Measurements from ENCODE around the gene XDH. TPM values are rescaled to one million over a fixed set of nuclear protein-coding genes. Genes with fewer than 3 reads are reported as not detected.

The XDH gene
- total RNA-seq, 3 donors from 2014 or later: not detected

DNA sequence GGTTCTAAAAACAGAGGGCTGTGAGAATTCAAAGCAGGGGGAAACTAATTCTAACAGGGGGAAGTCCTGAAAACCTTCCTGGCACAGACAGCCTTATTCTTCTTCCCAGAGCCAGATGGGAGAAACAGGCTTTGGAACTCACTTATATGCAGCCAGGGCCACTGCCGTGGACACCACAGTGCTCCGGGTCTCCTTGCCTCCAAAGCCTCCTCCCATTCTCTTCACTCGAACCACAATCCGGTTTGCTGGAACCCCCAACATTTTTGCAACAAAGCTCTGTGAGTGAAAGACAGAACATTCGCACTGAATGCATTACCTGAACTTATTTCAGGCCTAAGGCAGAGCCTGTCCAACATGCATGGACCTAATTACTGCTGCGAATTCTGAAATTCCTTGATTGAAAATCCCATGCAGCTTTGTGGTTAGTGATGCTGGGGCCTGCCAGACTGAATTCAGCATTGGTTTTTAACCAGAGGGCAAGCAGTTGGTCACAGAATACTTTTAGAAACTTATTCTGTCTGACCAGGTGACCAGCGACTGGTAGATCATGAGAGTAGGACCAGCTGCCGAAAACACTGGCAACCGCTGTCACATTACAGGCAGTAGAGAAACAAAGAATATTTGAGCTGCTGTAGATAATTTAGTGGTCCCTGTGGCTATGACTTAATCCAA is 48.6 kb downstream of the XDH start:
- no peak overlapping the region for H3K4me3 Mint-ChIP-seq
- no peaks in the 10 kb centered on the region for H3K27me3 Mint-ChIP-seq (ENCODE audit: low read depth)
- H3K4me1 Mint-ChIP-seq (ENCODE audit: low read depth): no peaks in the 10 kb centered on the region
- no peak for DNase-seq
- no peaks in the 10 kb centered on the region for H3K9me3 Mint-ChIP-seq
- ATAC-seq: no peak
- H3K36me3 Mint-ChIP-seq (ENCODE audit: insufficient read depth): no peaks in the 10 kb centered on the region

DNA sequence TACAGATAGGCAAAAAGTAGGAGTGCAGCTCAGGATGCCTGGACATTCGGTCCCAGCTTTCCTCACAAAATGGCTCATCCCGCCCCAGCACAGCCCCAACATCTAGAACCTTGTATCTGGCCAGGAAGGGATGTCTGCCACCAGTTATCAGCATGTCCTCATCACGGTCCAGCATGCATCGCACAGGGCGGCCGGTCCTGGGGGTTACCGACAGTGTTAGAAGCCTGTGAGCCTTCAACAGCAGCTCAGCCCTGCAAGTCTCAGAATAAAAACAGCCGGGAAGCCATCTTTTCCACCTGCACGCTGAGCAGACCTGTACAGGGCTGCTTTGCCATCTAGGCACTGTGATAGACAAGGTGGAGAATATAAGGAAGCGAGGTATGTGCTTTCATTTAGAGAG is 49.2 kb downstream of the XDH start:
- DNase-seq (no peak), ATAC-seq (no peak)
- Mint-ChIP-seq H3K9me3 (no peaks in the 10 kb centered on the region), H3K36me3 (ENCODE audit: insufficient read depth) (no peaks in the 10 kb centered on the region), H3K4me3 (no peak overlapping the region), H3K4me1 (ENCODE audit: low read depth) (no peaks in the 10 kb centered on the region), H3K27me3 (ENCODE audit: low read depth) (no peaks in the 10 kb centered on the region)

DNA sequence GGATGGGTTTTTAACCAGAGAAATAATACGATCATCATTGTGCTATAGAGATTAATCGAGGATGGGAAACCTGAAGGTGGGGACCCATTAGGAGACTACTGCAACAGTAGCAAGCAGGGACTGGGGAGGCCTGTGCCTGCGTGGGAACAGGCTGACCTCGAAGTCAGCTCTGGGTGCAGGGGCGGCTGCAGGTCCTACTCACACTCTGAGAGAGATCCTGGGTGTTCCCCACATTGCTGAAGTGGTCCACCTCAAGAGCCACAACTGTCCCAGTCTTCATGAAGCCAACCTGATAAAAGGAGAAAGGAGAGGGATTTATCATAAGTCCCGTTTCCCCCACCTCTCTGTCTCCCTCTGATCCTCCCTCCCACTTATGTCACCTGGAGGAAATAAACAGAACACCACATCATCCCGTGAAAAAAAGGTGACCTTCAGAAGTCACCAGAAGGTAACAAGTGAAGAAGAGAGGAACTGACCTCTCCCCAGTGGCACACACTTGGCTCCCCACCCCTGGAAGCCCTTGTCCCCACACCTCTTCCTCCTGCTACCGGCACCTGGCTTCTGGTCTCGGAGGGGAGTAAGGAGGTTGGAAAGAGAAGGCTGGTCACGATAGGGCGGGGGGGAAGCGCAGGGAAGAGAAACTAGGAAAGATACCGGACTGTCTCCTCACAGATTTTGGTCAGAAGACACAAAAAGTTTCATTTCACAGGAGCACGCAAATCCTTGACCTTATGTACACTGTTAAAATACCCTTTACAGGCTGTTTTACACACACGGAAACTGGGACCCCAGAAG is 50.4 kb downstream of the XDH start:
- no peaks in the 10 kb centered on the region for H3K4me1 Mint-ChIP-seq (ENCODE audit: low read depth)
- H3K36me3 Mint-ChIP-seq (ENCODE audit: insufficient read depth): no peaks in the 10 kb centered on the region
- no peaks in the 10 kb centered on the region for H3K9me3 Mint-ChIP-seq

DNA sequence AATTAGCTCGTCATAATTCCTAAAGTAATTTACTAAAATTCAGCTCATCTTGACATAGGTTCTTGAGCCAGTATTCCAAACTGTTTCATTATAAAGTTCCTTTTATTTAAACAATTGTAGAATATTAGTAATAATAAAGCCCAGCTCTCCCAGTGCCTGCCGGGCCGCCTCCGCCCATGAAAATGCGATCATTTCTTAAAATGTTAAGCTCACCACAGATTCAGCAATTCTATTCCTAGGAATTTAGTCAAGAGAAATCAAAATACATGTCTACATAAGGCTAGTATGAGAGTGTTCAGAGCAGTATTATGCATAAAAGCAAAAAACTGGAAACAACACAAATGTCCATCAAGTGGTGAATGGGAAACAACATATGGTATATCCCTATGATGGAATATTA is 52.0 kb downstream of the XDH start:
- Mint-ChIP-seq H3K4me1 (ENCODE audit: low read depth) (no peaks in the 10 kb centered on the region), H3K36me3 (ENCODE audit: insufficient read depth) (no peaks in the 10 kb centered on the region), H3K4me3 (no peak overlapping the region), H3K9me3 (no peaks in the 10 kb centered on the region), H3K27me3 (ENCODE audit: low read depth) (no peaks in the 10 kb centered on the region)
- DNase-seq (no peak), ATAC-seq (no peak)

More for the DNA sequence above, 50.4 kb downstream of the XDH start:
- DNase-seq (no peak), ATAC-seq (no peak)
- Mint-ChIP-seq H3K4me3 (no peak overlapping the region), H3K27me3 (ENCODE audit: low read depth) (no peaks in the 10 kb centered on the region)

DNA sequence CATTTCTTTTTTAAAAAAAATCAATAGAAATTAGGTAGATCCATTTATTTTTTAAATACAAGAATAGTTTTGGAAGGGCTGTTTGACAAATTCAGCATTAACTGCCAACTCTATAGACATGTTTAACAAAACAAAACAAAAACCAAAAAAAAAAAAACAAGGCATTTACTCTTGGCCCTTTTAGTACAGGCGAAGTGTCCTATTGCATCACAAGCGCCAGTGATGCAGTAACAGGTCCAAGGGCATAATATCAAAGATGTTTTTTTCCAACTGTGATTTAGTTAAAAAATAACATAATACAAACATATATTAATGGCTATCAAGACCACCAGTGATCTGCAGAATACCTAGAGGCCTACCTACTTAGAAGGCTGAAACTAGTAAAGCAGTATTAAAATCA is 55.3 kb downstream of the XDH start:
- ATAC-seq (no peak), DNase-seq (no peak)
- Mint-ChIP-seq H3K27me3 (ENCODE audit: low read depth) (peaks cover 16% of the 10 kb centered on the region), H3K4me3 (no peak overlapping the region), H3K4me1 (ENCODE audit: low read depth) (no peaks in the 10 kb centered on the region), H3K36me3 (ENCODE audit: insufficient read depth) (no peaks in the 10 kb centered on the region), H3K9me3 (no peaks in the 10 kb centered on the region)

DNA sequence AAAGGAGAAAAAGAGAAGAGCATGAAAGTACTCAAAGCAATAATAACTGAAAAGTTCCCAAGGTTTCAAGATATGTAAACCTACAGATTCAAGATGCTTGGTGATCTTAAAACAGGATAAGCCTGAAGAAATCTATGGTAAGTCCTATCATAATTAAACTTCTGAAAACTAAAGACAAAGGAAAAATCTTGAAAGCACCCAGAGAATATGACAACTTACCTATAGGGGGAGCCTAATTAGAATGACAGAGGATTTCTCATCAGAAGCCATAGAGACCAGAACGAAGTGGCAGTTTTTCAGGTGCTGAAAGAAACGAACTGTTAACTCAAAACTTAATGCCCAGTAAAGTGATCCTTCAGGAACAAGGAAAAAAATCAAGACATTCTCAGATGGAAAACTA is 59.7 kb downstream of the XDH start:
- ATAC-seq: no peak
- no peak for DNase-seq
- Mint-ChIP-seq H3K4me1 (ENCODE audit: low read depth) (no peaks in the 10 kb centered on the region), H3K9me3 (no peaks in the 10 kb centered on the region), H3K4me3 (no peak overlapping the region), H3K36me3 (ENCODE audit: insufficient read depth) (no peaks in the 10 kb centered on the region), H3K27me3 (ENCODE audit: low read depth) (peaks cover 34% of the 10 kb centered on the region)

DNA sequence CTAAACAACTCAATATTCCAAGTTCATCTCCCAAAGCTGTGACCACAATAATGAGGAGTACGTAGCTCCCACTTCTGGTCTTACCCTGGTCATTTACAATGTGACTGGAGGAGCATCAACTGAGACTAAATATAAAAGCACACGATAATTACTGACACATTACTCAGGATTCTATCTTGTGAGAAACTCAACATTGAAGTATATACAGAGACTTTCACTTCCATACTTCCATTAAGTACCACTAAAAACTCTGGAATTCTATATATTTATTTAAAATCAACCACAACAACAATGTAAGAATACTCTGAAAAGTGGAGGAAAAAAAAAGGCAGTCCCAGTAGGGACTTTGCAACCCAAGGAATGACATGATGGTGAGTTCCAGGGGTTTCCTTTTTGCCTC is 61.4 kb downstream of the XDH start:
- no peaks in the 10 kb centered on the region for H3K36me3 Mint-ChIP-seq (ENCODE audit: insufficient read depth)
- H3K4me1 Mint-ChIP-seq (ENCODE audit: low read depth): no peaks in the 10 kb centered on the region
- ATAC-seq (no peak), DNase-seq (no peak)
- no peaks in the 10 kb centered on the region for H3K9me3 Mint-ChIP-seq
- H3K27me3 Mint-ChIP-seq (ENCODE audit: low read depth): peaks cover 34% of the 10 kb centered on the region
- H3K4me3 Mint-ChIP-seq: no peak overlapping the region

DNA sequence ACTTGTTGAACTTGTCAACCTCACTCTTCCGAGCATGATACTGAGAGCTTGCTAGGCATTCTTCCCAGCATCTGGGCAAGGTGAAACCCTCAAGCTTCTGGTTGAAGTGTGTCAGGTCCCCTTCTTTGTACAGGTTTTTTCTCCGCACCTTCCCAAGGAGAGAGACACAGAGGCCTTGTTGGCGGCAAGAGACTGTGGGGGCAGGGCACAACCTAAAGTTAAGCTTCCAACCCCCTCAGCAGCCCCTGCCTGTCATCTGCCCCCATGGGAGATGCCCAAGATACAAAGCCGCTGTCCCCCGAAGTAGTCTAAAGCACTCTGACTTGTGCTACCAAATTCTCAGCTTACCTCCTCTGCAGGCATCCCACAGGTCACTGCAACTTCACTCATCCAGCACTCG is 64.9 kb downstream of the XDH start:
- Mint-ChIP-seq H3K4me3 (no peak overlapping the region), H3K9me3 (no peaks in the 10 kb centered on the region), H3K36me3 (ENCODE audit: insufficient read depth) (no peaks in the 10 kb centered on the region), H3K27me3 (ENCODE audit: low read depth) (peaks cover 29% of the 10 kb centered on the region), H3K4me1 (ENCODE audit: low read depth) (no peaks in the 10 kb centered on the region)
- DNase-seq (no peak), ATAC-seq (no peak)

DNA sequence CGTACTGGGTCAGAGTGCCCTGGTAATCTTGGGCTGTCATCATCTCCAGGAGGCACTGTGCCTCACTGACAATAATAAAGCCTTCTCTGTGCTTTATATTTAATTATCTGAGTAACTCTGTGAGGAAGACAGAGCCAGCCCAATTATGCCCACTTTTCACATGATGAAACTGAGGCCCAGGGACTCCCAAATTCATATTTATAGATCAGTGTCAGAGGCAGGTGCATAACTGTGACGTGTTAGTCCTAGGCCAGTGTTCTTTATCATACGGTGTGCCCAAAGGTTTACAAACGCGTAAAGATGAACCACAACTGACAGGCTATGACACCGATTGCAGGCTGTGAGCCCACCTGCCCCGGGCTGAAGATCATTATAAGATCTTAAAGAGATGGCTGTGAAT is 65.4 kb downstream of the XDH start:
- DNase-seq: no peak
- H3K4me3 Mint-ChIP-seq: no peak overlapping the region
- no peaks in the 10 kb centered on the region for H3K9me3 Mint-ChIP-seq
- H3K36me3 Mint-ChIP-seq (ENCODE audit: insufficient read depth): no peaks in the 10 kb centered on the region
- no peak for ATAC-seq
- no peaks in the 10 kb centered on the region for H3K4me1 Mint-ChIP-seq (ENCODE audit: low read depth)
- peaks cover 25% of the 10 kb centered on the region for H3K27me3 Mint-ChIP-seq (ENCODE audit: low read depth)

DNA sequence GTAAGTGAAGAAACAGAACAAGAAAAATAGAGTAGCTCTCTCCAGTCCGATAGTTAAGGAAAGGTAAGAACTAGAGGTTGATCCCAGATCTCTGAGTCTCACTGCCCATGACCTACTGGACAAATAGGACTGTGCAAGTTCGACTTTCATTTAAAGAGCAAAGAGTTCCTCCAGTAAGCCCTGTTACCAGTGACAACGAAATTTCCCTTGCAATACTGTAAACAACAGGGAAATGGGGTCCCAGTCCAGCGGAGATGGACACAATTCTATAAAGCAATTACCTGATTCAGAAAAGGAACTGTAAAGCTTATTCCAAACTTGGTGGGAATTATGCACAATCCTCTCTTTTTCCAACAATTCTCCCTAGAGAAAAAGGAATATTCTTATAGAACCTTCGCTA is 65.9 kb downstream of the XDH start:
- Mint-ChIP-seq H3K4me1 (ENCODE audit: low read depth) (no peaks in the 10 kb centered on the region), H3K9me3 (no peaks in the 10 kb centered on the region), H3K36me3 (ENCODE audit: insufficient read depth) (no peaks in the 10 kb centered on the region), H3K4me3 (no peak overlapping the region), H3K27me3 (ENCODE audit: low read depth) (peaks cover 21% of the 10 kb centered on the region)
- DNase-seq (no peak), ATAC-seq (no peak)

DNA sequence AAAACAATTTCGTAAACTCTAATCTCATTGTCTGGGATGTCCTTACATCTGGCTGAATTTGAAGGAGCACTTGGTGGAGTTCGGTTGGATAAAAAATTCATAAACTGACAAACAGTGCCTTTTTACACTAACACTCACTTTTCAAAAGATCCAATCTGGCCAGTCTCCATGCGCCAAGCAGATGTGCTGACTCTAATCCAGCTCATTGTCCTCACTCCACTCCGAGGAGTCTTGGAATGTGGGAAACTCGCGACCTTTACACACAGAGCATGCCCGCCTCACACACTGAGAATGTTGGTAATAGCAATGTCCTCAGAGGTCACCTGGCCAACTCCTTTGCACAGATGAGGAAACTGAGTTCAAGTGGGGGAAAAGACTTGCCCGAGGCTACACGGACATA is 66.8 kb downstream of the XDH start:
- H3K27me3 Mint-ChIP-seq (ENCODE audit: low read depth): peaks cover 18% of the 10 kb centered on the region
- H3K4me3 Mint-ChIP-seq: no peak overlapping the region
- no peak for DNase-seq
- no peaks in the 10 kb centered on the region for H3K4me1 Mint-ChIP-seq (ENCODE audit: low read depth)
- no peaks in the 10 kb centered on the region for H3K36me3 Mint-ChIP-seq (ENCODE audit: insufficient read depth)
- H3K9me3 Mint-ChIP-seq: no peaks in the 10 kb centered on the region
- ATAC-seq: no peak

DNA sequence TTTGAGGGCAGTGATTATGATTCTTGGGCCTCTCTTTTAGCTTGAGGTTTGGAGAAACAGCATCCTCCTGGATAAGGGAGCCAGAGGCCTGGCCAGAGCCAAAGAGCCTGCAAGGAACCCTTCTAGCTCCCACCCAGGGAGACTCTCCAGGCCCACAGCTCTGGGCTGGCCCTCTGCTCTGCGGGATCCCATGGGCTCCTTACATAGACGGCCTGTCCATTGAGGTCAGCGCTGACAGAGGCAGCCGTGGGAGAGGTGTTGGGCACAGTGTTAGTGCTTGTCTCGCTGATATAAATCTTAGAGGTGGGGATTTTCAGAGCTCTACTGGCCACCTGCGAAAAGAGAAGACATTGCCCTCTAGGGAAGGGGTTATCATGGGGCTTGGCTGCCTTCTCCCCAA is 67.2 kb downstream of the XDH start:
- Mint-ChIP-seq H3K4me3 (no peak overlapping the region), H3K27me3 (ENCODE audit: low read depth) (peaks cover 14% of the 10 kb centered on the region), H3K9me3 (no peaks in the 10 kb centered on the region), H3K4me1 (ENCODE audit: low read depth) (no peaks in the 10 kb centered on the region), H3K36me3 (ENCODE audit: insufficient read depth) (no peaks in the 10 kb centered on the region)
- ATAC-seq (no peak), DNase-seq (no peak)

DNA sequence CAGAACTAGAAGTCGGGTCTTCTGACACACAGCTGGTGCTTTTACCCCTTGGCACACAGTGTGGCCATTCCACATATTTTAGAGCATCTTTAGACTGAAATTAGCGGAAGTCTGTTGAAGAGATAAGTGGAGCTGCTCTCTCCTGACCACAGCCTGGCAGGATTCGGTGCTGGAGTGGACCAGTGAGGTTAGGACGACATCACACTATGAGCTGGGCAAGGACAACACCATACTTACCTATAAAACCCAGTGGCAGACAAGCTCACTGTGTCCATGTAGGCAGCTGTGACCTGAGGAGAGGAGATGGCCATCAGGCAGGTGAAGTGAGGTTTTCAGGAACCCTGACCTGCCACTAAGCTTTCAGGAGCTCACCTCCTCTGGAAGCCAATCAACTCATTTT is 70.1 kb downstream of the XDH start:
- H3K27me3 Mint-ChIP-seq (ENCODE audit: low read depth): peaks cover 7% of the 10 kb centered on the region
- no peaks in the 10 kb centered on the region for H3K9me3 Mint-ChIP-seq
- H3K4me3 Mint-ChIP-seq: no peak overlapping the region
- no peaks in the 10 kb centered on the region for H3K4me1 Mint-ChIP-seq (ENCODE audit: low read depth)
- H3K36me3 Mint-ChIP-seq (ENCODE audit: insufficient read depth): no peaks in the 10 kb centered on the region
- ATAC-seq: no peak
- no peak for DNase-seq

DNA sequence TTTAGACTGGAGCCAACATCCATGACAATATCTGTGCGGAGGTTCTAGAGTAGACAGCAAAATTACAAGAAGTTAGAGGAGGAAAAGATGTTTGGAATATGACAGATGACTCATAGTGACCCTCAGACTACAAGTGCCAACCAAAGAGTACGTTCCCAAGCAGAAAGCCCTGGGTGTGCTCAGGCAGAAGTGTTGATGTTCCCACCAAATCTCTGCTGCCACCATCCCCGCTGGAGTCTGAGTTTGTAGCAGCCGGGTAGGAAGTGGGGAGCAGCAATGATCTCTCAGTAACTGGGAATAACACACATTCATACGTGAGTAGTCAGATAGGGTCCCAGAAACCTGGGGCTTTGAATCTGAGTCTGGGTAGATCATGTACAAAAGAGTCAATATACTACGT is 73.2 kb downstream of the XDH start:
- ATAC-seq (no peak), DNase-seq (no peak)
- Mint-ChIP-seq H3K4me1 (ENCODE audit: low read depth) (no peaks in the 10 kb centered on the region), H3K9me3 (no peaks in the 10 kb centered on the region), H3K27me3 (ENCODE audit: low read depth) (peaks cover 7% of the 10 kb centered on the region), H3K36me3 (ENCODE audit: insufficient read depth) (no peaks in the 10 kb centered on the region), H3K4me3 (no peak overlapping the region)

DNA sequence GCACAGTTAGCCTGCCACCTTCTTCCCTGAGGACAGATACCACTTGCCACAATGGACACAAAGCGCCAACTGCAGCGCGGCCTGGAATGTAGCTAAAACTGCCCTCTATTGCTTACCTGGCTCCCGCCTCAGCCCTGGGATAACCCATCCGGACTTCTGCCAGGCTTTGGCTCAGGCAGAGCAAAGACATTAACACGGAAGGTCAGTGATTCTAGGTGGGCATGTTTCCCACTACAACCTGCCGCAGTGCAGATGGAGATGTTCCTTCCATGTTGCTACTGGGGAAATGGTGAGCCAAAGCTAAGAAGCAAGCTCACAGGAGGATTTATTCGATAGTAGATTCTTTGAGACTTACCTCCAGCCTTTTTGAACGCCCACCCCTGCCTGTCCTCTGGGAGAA is 74.8 kb downstream of the XDH start:
- DNase-seq: no peak
- H3K4me3 Mint-ChIP-seq: no peak overlapping the region
- H3K36me3 Mint-ChIP-seq (ENCODE audit: insufficient read depth): no peaks in the 10 kb centered on the region
- peaks cover 8% of the 10 kb centered on the region for H3K27me3 Mint-ChIP-seq (ENCODE audit: low read depth)
- ATAC-seq: no peak
- H3K9me3 Mint-ChIP-seq: no peaks in the 10 kb centered on the region
- no peaks in the 10 kb centered on the region for H3K4me1 Mint-ChIP-seq (ENCODE audit: low read depth)

Data from activated T-cell treated with anti-CD3 and anti-CD28 coated beads, Interleukin-2, amount 50 U/mL, for 4 hours (primary cell).